SK-N-SH treated with all-trans-retinoic acid at 6 μM for 48 hours (cell line): ENCODE results near the gene LCN12.
A peak's percentile ranks its signal among the peaks of the same experiment; 100 is the strongest.

Experiments
- ATAC-seq: fragments of 200-7000 bp; cut with Tn5 transposase; 3 replicates; pipeline ENCODE4 v1.9.1; 2020; ENCODE audit warnings: mild to moderate bottlenecking, moderate library complexity
- CREB5 ChIP-seq: fragments of 250-450 bp; sonication (Bioruptor Pico); IDR thresholded peaks from 2 replicates; pipeline ENCODE4 v1.5.1; 2020; ENCODE audit warnings: low read depth, mild to moderate bottlenecking, moderate library complexity
- CSDC2 ChIP-seq: fragments of 250-450 bp; sonication (Bioruptor Pico); IDR thresholded peaks from 2 replicates; pipeline ENCODE4 v1.5.0; 2020; ENCODE audit warnings: mild to moderate bottlenecking, moderate library complexity
- CSRNP3 ChIP-seq: fragments of 250-450 bp; sonication (Bioruptor Pico); IDR thresholded peaks from 2 replicates; pipeline ENCODE4 v1.5.1; 2021; ENCODE audit warnings: mild to moderate bottlenecking, moderate library complexity
- ESRRG ChIP-seq: fragments of 250-450 bp; sonication (Bioruptor Pico); IDR thresholded peaks from 2 replicates; pipeline ENCODE4 v1.6.1; 2021; ENCODE audit warnings: mild to moderate bottlenecking
- GLIS3 ChIP-seq: fragments of 250-450 bp; sonication (Bioruptor Pico); IDR thresholded peaks from 2 replicates; pipeline ENCODE4 v1.5.0; 2020; ENCODE audit warnings: mild to moderate bottlenecking, moderate library complexity
- ISL1 ChIP-seq: fragments of 250-450 bp; sonication (Bioruptor Pico); IDR thresholded peaks from 2 replicates; pipeline ENCODE4 v2.1.2; 2022; ENCODE audit warnings: mild to moderate bottlenecking, moderate library complexity
- OSR1 ChIP-seq: fragments of 250-450 bp; sonication (Bioruptor Pico); IDR thresholded peaks from 2 replicates; pipeline ENCODE4 v1.8.0; 2022; ENCODE audit warnings: moderate library complexity, mild to moderate bottlenecking, inconsistent platforms
- PATZ1 ChIP-seq: fragments of 250-450 bp; sonication (Bioruptor Pico); IDR thresholded peaks from 2 replicates; pipeline ENCODE4 v1.8.0; 2020; ENCODE audit warnings: mild to moderate bottlenecking, moderate library complexity, borderline replicate concordance
- POU6F1 ChIP-seq: fragments of 250-450 bp; sonication (Bioruptor Pico); IDR thresholded peaks from 2 replicates; pipeline ENCODE4 v1.8.0; 2021; ENCODE audit warnings: low read depth, mild to moderate bottlenecking, moderate library complexity, borderline replicate concordance
- RARB ChIP-seq: fragments of 250-450 bp; sonication (Bioruptor Pico); IDR thresholded peaks from 2 replicates; pipeline ENCODE4 v1.8.0; 2021; ENCODE audit warnings: mild to moderate bottlenecking, moderate library complexity
- SNAI2 ChIP-seq: fragments of 250-450 bp; sonication (Bioruptor Pico); IDR thresholded peaks from 2 replicates; pipeline ENCODE4 v1.5.0; 2020; ENCODE audit warnings: mild to moderate bottlenecking, moderate library complexity
- TCF4 ChIP-seq: fragments of 250-450 bp; sonication (Bioruptor Pico); IDR thresholded peaks from 2 replicates; pipeline ENCODE4 v1.8.0; 2021; ENCODE audit warnings: mild to moderate bottlenecking, moderate library complexity, borderline replicate concordance
- TOX ChIP-seq: fragments of 250-450 bp; sonication (Bioruptor Pico); IDR thresholded peaks from 2 replicates; pipeline ENCODE4 v1.8.0; 2021; ENCODE audit warnings: mild to moderate bottlenecking, moderate library complexity, borderline replicate concordance
- TSHZ2 ChIP-seq: fragments of 250-450 bp; sonication (Bioruptor Pico); IDR thresholded peaks from 2 replicates; pipeline ENCODE4 v1.5.0; 2020; ENCODE audit warnings: mild to moderate bottlenecking, moderate library complexity
- ZC3H10 ChIP-seq: fragments of 250-450 bp; sonication (Bioruptor Pico); IDR thresholded peaks from 2 replicates; pipeline ENCODE4 v1.5.1; 2021; ENCODE audit warnings: mild to moderate bottlenecking, moderate library complexity
- ZNF565 ChIP-seq: fragments of 450-650 bp; formaldehyde crosslinking; conservative IDR thresholded peaks from 2 replicates; pipeline ENCODE4 v1.5.0; 2020; ENCODE audit warnings: low read depth, mild to moderate bottlenecking, moderate library complexity
- ZNF70 ChIP-seq: fragments of 450-650 bp; formaldehyde crosslinking; IDR thresholded peaks from 2 replicates; pipeline ENCODE4 v1.5.0; 2020; ENCODE audit warnings: mild to moderate bottlenecking, moderate library complexity
- ZNF8 ChIP-seq: fragments of 450-650 bp; formaldehyde crosslinking; IDR thresholded peaks from 2 replicates; pipeline ENCODE4 v1.5.0; 2020; ENCODE audit warnings: mild to moderate bottlenecking, moderate library complexity

LCN12 gene

GRCh38 chr9:136949817-136950655 is 2.0 kb upstream of the LCN12 start:
- ATAC-seq, result peak; percentile 92

GRCh38 chr9:136950656-136951276 is 1.3 kb upstream of the LCN12 start:
- TF ChIP-seq CSRNP3 (no peak), TCF4 (CRISPR knock-in tag) (no peak), GLIS3 (CRISPR knock-in tag) (no peak), SNAI2 (CRISPR knock-in tag) (no peak), ISL1 (CRISPR knock-in tag) (no peak), ESRRG (no peak), ZNF70 (CRISPR knock-in tag) (no peak), POU6F1 (CRISPR knock-in tag) (no peak), ZNF8 (CRISPR knock-in tag) (no peak), CREB5 (CRISPR knock-in tag) (no peak), PATZ1 (CRISPR knock-in tag) (no peak), TSHZ2 (CRISPR knock-in tag) (no peak), TOX (CRISPR knock-in tag) (no peak), ZC3H10 (no peak), CSDC2 (CRISPR knock-in tag) (no peak), OSR1 (CRISPR knock-in tag) (no peak)
- peak; percentile 36 for ATAC-seq

More at GRCh38 chr9:136949817-136950655, 2.0 kb upstream of the LCN12 start:
- TF ChIP-seq SNAI2 (CRISPR knock-in tag), result peak; percentile 65; the same call in 1 of the 2 replicates
- no peak for TF ChIP-seq RARB (CRISPR knock-in tag)

GRCh38 chr9:136952321-136952850 is 313 bp downstream of the LCN12 start:
- TF ChIP-seq ZNF8 (CRISPR knock-in tag), result no peak
- TF ChIP-seq ZNF565, result no peak
- no peak for TF ChIP-seq CSRNP3
- no peak for TF ChIP-seq CREB5 (CRISPR knock-in tag)
- TF ChIP-seq OSR1 (CRISPR knock-in tag), result no peak
- no peak for TF ChIP-seq ZC3H10
- TF ChIP-seq SNAI2 (CRISPR knock-in tag), result no peak
- no peak for ATAC-seq
